Right atrium auricular region (tissue), 2 donors: ENCODE data around the gene GGCX. TPM values are rescaled to one million over a fixed set of nuclear protein-coding genes. Genes with fewer than 3 reads are reported as not detected.
A peak's percentile ranks its signal among the peaks of the same experiment; 100 is the strongest.

ENCODE experiments used
- DNase-seq: peaks from one replicate; pipeline ENCODE4 v3.0.0-alpha.2; 2019; ENCODE audit warnings: low spot score
- H3K27ac ChIP-seq, 2 donors: fragments of 200-600 bp; sonication (generic); 1 replicate in 1 of 2; 2 replicates in 1 of 2; pipeline ENCODE4 v1.5.1; 2016 to 2019
- H3K27me3 ChIP-seq, 2 donors: fragments of 200-600 bp; sonication (generic); one replicate each; pipeline versions ENCODE4 v1.5.1 to v1.6.0; 2017 to 2019
- H3K36me3 ChIP-seq: fragments of 200-600 bp; sonication (generic); one replicate; pipeline ENCODE4 v1.5.1; 2016
- H3K4me1 ChIP-seq, 2 donors: fragments of 200-600 bp; sonication (generic); one replicate each; pipeline versions ENCODE4 v1.5.1 to v1.6.0; 2017 to 2019
- H3K4me3 ChIP-seq, 2 donors: fragments of 200-600 bp; sonication (generic); 1 replicate in 1 of 2; 2 replicates in 1 of 2; pipeline ENCODE4 v1.5.1; 2017 to 2019; ENCODE audit warnings: mild to moderate bottlenecking in 1 of 2, moderate library complexity in 1 of 2
- H3K9me3 ChIP-seq, 2 donors: fragments of 200-600 bp; sonication (generic); one replicate each; pipeline ENCODE4 v1.5.1; 2019
- CTCF ChIP-seq, 2 donors: fragments of 200-600 bp; sonication (generic); IDR thresholded peaks; one replicate each; pipeline ENCODE4 v1.5.1; 2019; ENCODE audit warnings: antibody characterized with exemption in 2 of 2
- total RNA-seq, 2 donors: library from RNA; depleted of rRNA; stranded (reverse); fragments of >200 nt; gene quantifications; one replicate each; pipeline ENCODE4 v1.1.0, GENCODE V29; 2016

Gene GGCX
- total RNA-seq, 2 donors from 2014 or later: 18.0 to 23.3 TPM

GRCh38 chr2:85584354-85584856 is 23.1 kb upstream of the GGCX start, which contains the start of gene VAMP5:
Gene VAMP5 (plus strand): TSS chr2:85584431. CDS start chr2:85584491, 60 bp downstream.
- peak within 1 kb of the TSS; percentile 90 to 98 for H3K27ac ChIP-seq
- H3K4me1 ChIP-seq: peaks cover 4 to 63% of the 10 kb centered on the region in 2 donors
- no peak for TF ChIP-seq CTCF (IDR thresholded peaks at IDR 0.05)
- no peaks in the 10 kb centered on the region for H3K27me3 ChIP-seq
- no peaks in the 10 kb centered on the region for H3K9me3 ChIP-seq
- H3K36me3 ChIP-seq: no peaks in the 10 kb centered on the region
- peak within 1 kb of the TSS; percentile 63 to 68 for H3K4me3 ChIP-seq
- no peak for DNase-seq

GRCh38 chr2:85583667-85584353 is 22.5 kb upstream of the GGCX start:
- no peak for TF ChIP-seq CTCF (IDR thresholded peaks at IDR 0.05)
- H3K27me3 ChIP-seq: no peaks in the 10 kb centered on the region
- H3K4me3 ChIP-seq: peak overlapping the region; percentile 63 to 68
- H3K27ac ChIP-seq: peak overlapping the region; percentile 90 to 98
- H3K9me3 ChIP-seq: no peaks in the 10 kb centered on the region
- H3K36me3 ChIP-seq: no peaks in the 10 kb centered on the region
- peaks cover 0 to 63% of the 10 kb centered on the region in 2 donors for H3K4me1 ChIP-seq
- no peak for DNase-seq

- no peak for DNase-seq
Observed at GRCh38 chr2:85582492-85582891, 21.2 kb upstream of the GGCX start.

GRCh38 chr2:85580206-85580605 is 18.9 kb upstream of the GGCX start:
- Histone ChIP-seq H3K27ac (peak overlapping the region; percentile 80), H3K4me3 (no peak overlapping the region), H3K9me3 (no peaks in the 10 kb centered on the region), H3K27me3 (no peaks in the 10 kb centered on the region), H3K36me3 (no peaks in the 10 kb centered on the region), H3K4me1 (peaks cover 0 to 44% of the 10 kb centered on the region in 2 donors)
- no peak for TF ChIP-seq CTCF (IDR thresholded peaks at IDR 0.05)
- no peak for DNase-seq

More at GRCh38 chr2:85582492-85582891, 21.2 kb upstream of the GGCX start:
- peaks cover 0 to 63% of the 10 kb centered on the region in 2 donors for H3K4me1 ChIP-seq
- no peak overlapping the region for H3K27ac ChIP-seq
- TF ChIP-seq CTCF (IDR thresholded peaks at IDR 0.05): no peak
- no peaks in the 10 kb centered on the region for H3K36me3 ChIP-seq
- no peaks in the 10 kb centered on the region for H3K9me3 ChIP-seq
- no peaks in the 10 kb centered on the region for H3K27me3 ChIP-seq
- no peak overlapping the region for H3K4me3 ChIP-seq

GRCh38 chr2:85579266-85579935 is 18.1 kb upstream of the GGCX start:
- TF ChIP-seq CTCF (IDR thresholded peaks at IDR 0.05): no peak

More at GRCh38 chr2:85579266-85579935, 18.1 kb upstream of the GGCX start:
- H3K27me3 ChIP-seq: no peaks in the 10 kb centered on the region
- H3K36me3 ChIP-seq: no peaks in the 10 kb centered on the region
- no peak overlapping the region for H3K4me3 ChIP-seq
- peak overlapping the region; percentile 80 for H3K27ac ChIP-seq
- H3K4me1 ChIP-seq: peaks cover 0 to 37% of the 10 kb centered on the region in 2 donors
- DNase-seq: peak; percentile 67
- H3K9me3 ChIP-seq: no peaks in the 10 kb centered on the region
